OCI-LY1 (cell line): Measurements from ENCODE around the gene AMIGO1.

Experiments
- H2AFZ ChIP-seq: fragments of 200-600 bp; sonication (generic), shearing (Covaris generic); 2 replicates; pipeline ENCODE4 v1.6.0; 2014; ENCODE audit warnings: antibody characterized with exemption, mild to moderate bottlenecking, low read length
- H3F3A ChIP-seq: fragments of 200-600 bp; sonication (generic), shearing (Covaris generic); 2 replicates; pipeline ENCODE4 v1.6.0; 2014; ENCODE audit warnings: mild to moderate bottlenecking, antibody characterized with exemption, low read length, moderate library complexity; ENCODE audit not compliant: insufficient read depth
- H3K27ac ChIP-seq: fragments of 200-600 bp; sonication (generic); 2 replicates; pipeline ENCODE4 v1.5.1; 2014; ENCODE audit warnings: low read length, mixed run types, mild to moderate bottlenecking, low read depth; ENCODE audit not compliant: poor library complexity, severe bottlenecking
- H3K27me3 ChIP-seq: fragments of 200-600 bp; sonication (generic); 2 replicates; pipeline ENCODE4 v1.6.0; 2014; ENCODE audit warnings: antibody characterized with exemption, mild to moderate bottlenecking, low read length, moderate library complexity; ENCODE audit not compliant: insufficient read depth
- H3K36me3 ChIP-seq: fragments of 200-600 bp; sonication (generic); 2 replicates; pipeline ENCODE4 v1.6.1; 2014; ENCODE audit warnings: mild to moderate bottlenecking, antibody characterized with exemption, low read length, moderate library complexity, mixed read lengths; ENCODE audit not compliant: insufficient read depth
- H3K4me1 ChIP-seq: fragments of 200-600 bp; sonication (generic); 2 replicates; pipeline ENCODE4 v1.5.1; 2014; ENCODE audit warnings: mild to moderate bottlenecking, low read length, moderate library complexity; ENCODE audit not compliant: insufficient read depth, severe bottlenecking
- H3K4me2 ChIP-seq: fragments of 200-600 bp; sonication (generic), shearing (Covaris generic); 2 replicates; pipeline ENCODE4 v1.6.1; 2014; ENCODE audit warnings: low read length
- H3K4me3 ChIP-seq: fragments of 200-600 bp; sonication (generic); 2 replicates; pipeline ENCODE4 v1.5.1; 2014; ENCODE audit warnings: low read length, low read depth, mild to moderate bottlenecking, mixed read lengths; ENCODE audit not compliant: poor library complexity, severe bottlenecking
- H3K79me2 ChIP-seq: fragments of 200-600 bp; shearing (Covaris generic); 2 replicates; pipeline ENCODE4 v1.6.1; 2016; ENCODE audit warnings: mixed run types, low read length, mixed read lengths; ENCODE audit not compliant: insufficient read depth
- H3K9ac ChIP-seq: fragments of 200-600 bp; sonication (generic), shearing (Covaris generic); 2 replicates; pipeline ENCODE4 v1.6.1; 2014; ENCODE audit warnings: mild to moderate bottlenecking, low read length, mixed read lengths
- H3K9me2 ChIP-seq: fragments of 200-600 bp; sonication (generic), shearing (Covaris generic); 2 replicates; pipeline ENCODE4 v1.6.1; 2014; ENCODE audit warnings: low read depth, mild to moderate bottlenecking, low read length, mixed read lengths
- H3K9me3 ChIP-seq: fragments of 200-600 bp; shearing (Covaris generic); 2 replicates; pipeline ENCODE4 v1.6.1; 2014; ENCODE audit warnings: low read length, mixed read lengths
- H4K20me1 ChIP-seq: fragments of 200-600 bp; sonication (generic), shearing (Covaris generic); 2 replicates; pipeline ENCODE4 v1.6.0; 2016; ENCODE audit warnings: mild to moderate bottlenecking, low read length; ENCODE audit not compliant: insufficient read depth
- EZH2 ChIP-seq: fragments of 200-600 bp; sonication (generic), shearing (Covaris generic); IDR thresholded peaks from 2 replicates; pipeline ENCODE4 v1.8.0; 2017; ENCODE audit warnings: borderline replicate concordance, mixed run types, mild to moderate bottlenecking, antibody characterized with exemption, low read length, moderate library complexity, mixed read lengths
- TF ChIP-seq, protein P1 (sequence below): fragments of 200-600 bp; sonication (generic), shearing (Covaris generic); IDR thresholded peaks from 2 replicates; pipeline ENCODE4 v1.5.1; 2017; ENCODE audit warnings: mild to moderate bottlenecking, antibody characterized with exemption, low read length, moderate library complexity, mixed read lengths

The AMIGO1 gene

DNA sequence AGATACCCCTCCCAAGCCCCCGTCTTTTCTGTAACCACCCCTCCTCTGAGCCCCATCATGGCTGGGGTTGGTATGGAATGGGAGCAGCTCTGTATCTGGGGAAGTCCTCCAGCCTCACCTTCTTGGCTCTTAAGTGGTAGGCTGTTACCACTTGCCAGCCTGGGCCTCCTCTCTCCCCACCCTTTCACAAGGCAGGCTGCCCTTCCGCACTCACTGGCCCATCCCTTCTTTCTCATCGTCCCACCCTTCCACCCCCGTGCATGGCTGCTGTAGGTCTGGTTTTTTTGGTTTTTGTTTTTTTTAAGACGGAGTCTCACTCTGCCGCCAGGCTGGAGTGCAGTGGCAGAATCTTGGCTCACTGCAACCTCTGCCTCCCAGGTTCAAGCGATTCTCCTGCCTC is 10.4 kb downstream of the AMIGO1 start:
- Histone ChIP-seq H3K4me2 (no peak overlapping the region), H2AFZ (no peak overlapping the region), H3K4me3 (no peak overlapping the region), H3K9me3 (no peaks in the 10 kb centered on the region), H3K27ac (no peak overlapping the region), H3K79me2 (no peaks in the 10 kb centered on the region), H3K9ac (no peak overlapping the region), H4K20me1 (no peaks in the 10 kb centered on the region), H3K4me1 (peaks cover 22% of the 10 kb centered on the region), H3F3A (no peaks in the 10 kb centered on the region), H3K36me3 (peaks cover 17% of the 10 kb centered on the region; the same call in 1 of the 2 replicates), H3K27me3 (no peaks in the 10 kb centered on the region), H3K9me2 (no peaks in the 10 kb centered on the region)
- TF ChIP-seq, protein P1, sequence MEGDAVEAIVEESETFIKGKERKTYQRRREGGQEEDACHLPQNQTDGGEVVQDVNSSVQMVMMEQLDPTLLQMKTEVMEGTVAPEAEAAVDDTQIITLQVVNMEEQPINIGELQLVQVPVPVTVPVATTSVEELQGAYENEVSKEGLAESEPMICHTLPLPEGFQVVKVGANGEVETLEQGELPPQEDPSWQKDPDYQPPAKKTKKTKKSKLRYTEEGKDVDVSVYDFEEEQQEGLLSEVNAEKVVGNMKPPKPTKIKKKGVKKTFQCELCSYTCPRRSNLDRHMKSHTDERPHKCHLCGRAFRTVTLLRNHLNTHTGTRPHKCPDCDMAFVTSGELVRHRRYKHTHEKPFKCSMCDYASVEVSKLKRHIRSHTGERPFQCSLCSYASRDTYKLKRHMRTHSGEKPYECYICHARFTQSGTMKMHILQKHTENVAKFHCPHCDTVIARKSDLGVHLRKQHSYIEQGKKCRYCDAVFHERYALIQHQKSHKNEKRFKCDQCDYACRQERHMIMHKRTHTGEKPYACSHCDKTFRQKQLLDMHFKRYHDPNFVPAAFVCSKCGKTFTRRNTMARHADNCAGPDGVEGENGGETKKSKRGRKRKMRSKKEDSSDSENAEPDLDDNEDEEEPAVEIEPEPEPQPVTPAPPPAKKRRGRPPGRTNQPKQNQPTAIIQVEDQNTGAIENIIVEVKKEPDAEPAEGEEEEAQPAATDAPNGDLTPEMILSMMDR = no peak
- no peak for TF ChIP-seq EZH2

GRCh38 chr1:109498161-109498801 is 11.2 kb downstream of the AMIGO1 start:
- no peak overlapping the region for H3K4me2 ChIP-seq
- no peaks in the 10 kb centered on the region for H3K79me2 ChIP-seq
- TF ChIP-seq EZH2 = no peak
- TF ChIP-seq, protein P1 = peak; percentile 48
- H3F3A ChIP-seq = no peaks in the 10 kb centered on the region
- no peaks in the 10 kb centered on the region for H3K9me3 ChIP-seq
- H3K27me3 ChIP-seq = no peaks in the 10 kb centered on the region
- no peak overlapping the region for H3K27ac ChIP-seq
- H3K4me3 ChIP-seq = no peak overlapping the region
- H2AFZ ChIP-seq = no peak overlapping the region
- H3K9me2 ChIP-seq = no peaks in the 10 kb centered on the region
- peaks cover 17% of the 10 kb centered on the region; the same call in 1 of the 2 replicates for H3K36me3 ChIP-seq
- H3K9ac ChIP-seq = no peak overlapping the region
- no peaks in the 10 kb centered on the region for H4K20me1 ChIP-seq
- peaks cover 27% of the 10 kb centered on the region for H3K4me1 ChIP-seq

GRCh38 chr1:109497449-109498160 is 11.9 kb downstream of the AMIGO1 start:
- no peak overlapping the region for H3K4me2 ChIP-seq
- H3K4me1 ChIP-seq = peaks cover 24% of the 10 kb centered on the region
- H3K36me3 ChIP-seq = peaks cover 17% of the 10 kb centered on the region; the same call in 1 of the 2 replicates
- H3K9me2 ChIP-seq = no peaks in the 10 kb centered on the region
- H3K9ac ChIP-seq = no peak overlapping the region
- no peak overlapping the region for H2AFZ ChIP-seq
- H3F3A ChIP-seq = no peaks in the 10 kb centered on the region
- no peaks in the 10 kb centered on the region for H4K20me1 ChIP-seq
- H3K27me3 ChIP-seq = no peaks in the 10 kb centered on the region
- H3K27ac ChIP-seq = no peak overlapping the region
- TF ChIP-seq EZH2 = no peak
- TF ChIP-seq, protein P1 = no peak
- no peak overlapping the region for H3K4me3 ChIP-seq
- H3K9me3 ChIP-seq = no peaks in the 10 kb centered on the region
- H3K79me2 ChIP-seq = no peaks in the 10 kb centered on the region
